ENCODE data around the gene PRSS1. TPM values are rescaled to one million over a fixed set of nuclear protein-coding genes. Genes with fewer than 3 reads are reported as not detected.

The PRSS1 gene
- total and polyA plus RNA-seq, 2 donors (not counting 3 experiments of a cell fraction or from before 2014, with no cell fraction given), result not detected

GRCh38 chr7:142709921-142710320, 39.4 kb upstream of the PRSS1 start:
- dilution Hi-C loops (cut with MboI; ENCODE audit: extremely low pct_ligation_motif_present, low sequenced_read_pairs), result no loop called here

GRCh38 chr7:142711196-142711595, 38.1 kb upstream of the PRSS1 start:
- Histone ChIP-seq H3K4me3 (replicated peaks in 1 of 3; ENCODE audit: insufficient read depth in 1 of 3, low read depth in 1 of 3, low read length in 3 of 3) (no peak overlapping the region), H3K79me2 (ENCODE audit: control insufficient read depth, insufficient read depth, low read length) (no peaks in the 10 kb centered on the region), H3K4me1 (ENCODE audit: control insufficient read depth, extremely low read depth, insufficient read depth, low read length) (peaks cover 20% of the 10 kb centered on the region), H3K27ac (ENCODE audit: insufficient read depth, low read depth, low read length) (no peak overlapping the region), H2AFZ (ENCODE audit: low read depth, low read length) (no peak overlapping the region), H3K9me1 (replicated peaks; ENCODE audit: control insufficient read depth, extremely low read depth, insufficient read depth, low read length) (no peaks in the 10 kb centered on the region), H3K36me3 (ENCODE audit: control insufficient read depth in 2 of 2, extremely low read depth in 1 of 2, insufficient read depth in 2 of 2, low read length in 2 of 2) (no peaks in the 10 kb centered on the region), H3K9ac (replicated peaks; ENCODE audit: extremely low read depth, insufficient read depth, low read length) (no peak overlapping the region), H4K20me1 (replicated peaks; ENCODE audit: control insufficient read depth, extremely low read depth, insufficient read depth, low read length) (no peaks in the 10 kb centered on the region), H3K9me3 (replicated peaks; ENCODE audit: control insufficient read depth, insufficient read depth, low read length) (no peaks in the 10 kb centered on the region), H3K4me2 (ENCODE audit: insufficient read depth, low read length) (no peak overlapping the region), H3K27me3 (ENCODE audit: control insufficient read depth in 2 of 2, insufficient read depth in 2 of 2, low read length in 2 of 2) (peaks cover under 1 to 13% of the 10 kb centered on the region in 2 experiments)
- dilution Hi-C loops (cut with MboI; ENCODE audit: extremely low pct_ligation_motif_present, low sequenced_read_pairs) (no loop called here), intact Hi-C loops (cut with micrococcal nuclease) (loop anchor here (5.0 kb wide), 1 partner anchor 86 kb away; no protein-coding TSS in a partner anchor)
- ChIA-PET CTCF (interaction anchor here (1.2 to 6.0 kb wide), 3 partner anchors 41 to 79 kb away, joined by 7 to 213 read pairs (median 8); no protein-coding TSS in a partner anchor), POLR2A (no interaction called here)
- BruUV-seq (replicated peaks), result no TSS peak
- no peak for DNase-seq (ENCODE audit: low read depth, low spot score)
- TF ChIP-seq POLR2AphosphoS5 (IDR thresholded peaks at IDR 0.05; ENCODE audit: insufficient read depth, low read depth, low read length) (no peak), FOS (IDR thresholded peaks at IDR 0.05; ENCODE audit: borderline replicate concordance, insufficient read depth, low read length) (no peak), EZH2 (IDR thresholded peaks at IDR 0.05; ENCODE audit: borderline replicate concordance, low read depth, low read length, severe bottlenecking) (no peak)
- FAIRE-seq, result no peak

More at GRCh38 chr7:142709921-142710320, 39.4 kb upstream of the PRSS1 start:
- Histone ChIP-seq H3K27me3 (ENCODE audit: control insufficient read depth in 2 of 2, insufficient read depth in 2 of 2, low read length in 2 of 2) (peaks cover 0 to 10% of the 10 kb centered on the region in 2 experiments), H3K4me3 (replicated peaks in 1 of 3; ENCODE audit: insufficient read depth in 1 of 3, low read depth in 1 of 3, low read length in 3 of 3) (no peak overlapping the region), H3K4me2 (ENCODE audit: insufficient read depth, low read length) (no peak overlapping the region), H4K20me1 (replicated peaks; ENCODE audit: control insufficient read depth, extremely low read depth, insufficient read depth, low read length) (no peaks in the 10 kb centered on the region), H3K9me3 (replicated peaks; ENCODE audit: control insufficient read depth, insufficient read depth, low read length) (no peaks in the 10 kb centered on the region), H3K36me3 (ENCODE audit: control insufficient read depth in 2 of 2, extremely low read depth in 1 of 2, insufficient read depth in 2 of 2, low read length in 2 of 2) (no peaks in the 10 kb centered on the region), H3K79me2 (ENCODE audit: control insufficient read depth, insufficient read depth, low read length) (no peaks in the 10 kb centered on the region), H3K4me1 (ENCODE audit: control insufficient read depth, extremely low read depth, insufficient read depth, low read length) (peaks cover 19% of the 10 kb centered on the region), H3K9me1 (replicated peaks; ENCODE audit: control insufficient read depth, extremely low read depth, insufficient read depth, low read length) (no peaks in the 10 kb centered on the region), H2AFZ (ENCODE audit: low read depth, low read length) (no peak overlapping the region), H3K9ac (replicated peaks; ENCODE audit: extremely low read depth, insufficient read depth, low read length) (no peak overlapping the region), H3K27ac (ENCODE audit: insufficient read depth, low read depth, low read length) (no peak overlapping the region)
- ChIA-PET CTCF (interaction anchor here (0.8 to 6.0 kb wide), 3 partner anchors 23 to 73 kb away, joined by 3 to 213 read pairs (median 4); no protein-coding TSS in a partner anchor), POLR2A (no interaction called here)
- TF ChIP-seq FOS (IDR thresholded peaks at IDR 0.05; ENCODE audit: borderline replicate concordance, insufficient read depth, low read length), result no peak
- intact Hi-C loops (cut with micrococcal nuclease), result loop anchor here (5.0 kb wide), 1 partner anchor 87 kb away; no protein-coding TSS in a partner anchor
- FAIRE-seq (no peak), DNase-seq (ENCODE audit: low read depth, low spot score) (no peak)
- BruUV-seq (replicated peaks), result no TSS peak

All from endothelial cell of umbilical vein (primary cell).